Breast epithelium (tissue), 4 donors: ENCODE measurements around the gene OCIAD2. TPM values are rescaled to one million over a fixed set of nuclear protein-coding genes. Genes with fewer than 3 reads are reported as not detected.

Source experiments
- DNase-seq, 2 donors: peaks; one replicate each; pipeline ENCODE4 v3.0.0-alpha.2; 2019; ENCODE audit warnings: low spot score in 2 of 2
- H3K27ac ChIP-seq, 2 donors: fragments of 200-600 bp; sonication (generic) in 1 of 2; one replicate each; pipeline ENCODE4 v1.5.1; 2016 to 2019; ENCODE audit warnings: mild to moderate bottlenecking in 1 of 2
- H3K27me3 ChIP-seq, 2 donors: fragments of 200-600 bp; sonication (generic) in 1 of 2; one replicate each; pipeline versions ENCODE4 v1.5.1 to v1.6.0; 2017 to 2019; ENCODE audit warnings: control low read depth in 1 of 2, mild to moderate bottlenecking in 1 of 2
- H3K36me3 ChIP-seq: fragments of 200-600 bp; one replicate; pipeline ENCODE4 v1.5.1; 2019
- H3K4me1 ChIP-seq, 2 donors: fragments of 200-600 bp; sonication (generic); one replicate each; pipeline ENCODE4 v1.5.1; 2016 to 2019; ENCODE audit warnings: control low read depth in 1 of 2
- H3K4me3 ChIP-seq, 3 donors: fragments of 200-600 bp; sonication (generic); 1 replicate in 2 of 3; 2 replicates in 1 of 3; pipeline ENCODE4 v1.5.1; 2016 to 2019; ENCODE audit warnings: mild to moderate bottlenecking in 3 of 3, moderate library complexity in 2 of 3
- H3K9me3 ChIP-seq, 2 donors: fragments of 200-600 bp; sonication (generic) in 1 of 2; one replicate each; pipeline ENCODE4 v1.5.1; 2016 to 2019; ENCODE audit warnings: control low read depth in 1 of 2
- POLR2A ChIP-seq: fragments of 450-650 bp; IDR thresholded peaks from one replicate; pipeline ENCODE4 v1.6.1; 2016; ENCODE audit warnings: antibody characterized with exemption, mild to moderate bottlenecking, moderate library complexity
- POLR2AphosphoS5 ChIP-seq, 3 donors: sonication (generic); formaldehyde crosslinking; IDR thresholded peaks; one replicate each; pipeline ENCODE4 v1.6.1; 2017; ENCODE audit warnings: antibody characterized with exemption in 3 of 3
- intact Hi-C: fragments of 100-400 bp; cut with DNase I; formaldehyde crosslinking; loops from one replicate; pipeline ENCODE4 v1.15.1; 2023; ENCODE audit warnings: low total_unique reads
- total RNA-seq, 3 donors: library from RNA; depleted of rRNA; stranded (reverse); fragments of >200 nt; gene quantifications; one replicate each; pipeline ENCODE4 v1.1.0, GENCODE V29; 2016
- TF ChIP-seq, protein P1 (sequence below), 3 donors: fragments of 450-650 bp; IDR thresholded peaks; one replicate each; pipeline ENCODE4 v1.5.1; 2016 to 2017; ENCODE audit warnings: antibody characterized with exemption in 3 of 3, mild to moderate bottlenecking in 3 of 3, moderate library complexity in 3 of 3

Gene OCIAD2
- total RNA-seq, 3 donors from 2014 or later: 9.2 to 22.0 (median 9.9) TPM

GRCh38 chr4:48841045-48841827, 65.3 kb downstream of the OCIAD2 start:
- no peak for DNase-seq
- H3K27me3 ChIP-seq: no peaks in the 10 kb centered on the region
- no peaks in the 10 kb centered on the region for H3K4me1 ChIP-seq
- TF ChIP-seq POLR2A: no peak
- TF ChIP-seq POLR2AphosphoS5 (IDR thresholded peaks at IDR 0.05): no peak
- TF ChIP-seq, protein P1, sequence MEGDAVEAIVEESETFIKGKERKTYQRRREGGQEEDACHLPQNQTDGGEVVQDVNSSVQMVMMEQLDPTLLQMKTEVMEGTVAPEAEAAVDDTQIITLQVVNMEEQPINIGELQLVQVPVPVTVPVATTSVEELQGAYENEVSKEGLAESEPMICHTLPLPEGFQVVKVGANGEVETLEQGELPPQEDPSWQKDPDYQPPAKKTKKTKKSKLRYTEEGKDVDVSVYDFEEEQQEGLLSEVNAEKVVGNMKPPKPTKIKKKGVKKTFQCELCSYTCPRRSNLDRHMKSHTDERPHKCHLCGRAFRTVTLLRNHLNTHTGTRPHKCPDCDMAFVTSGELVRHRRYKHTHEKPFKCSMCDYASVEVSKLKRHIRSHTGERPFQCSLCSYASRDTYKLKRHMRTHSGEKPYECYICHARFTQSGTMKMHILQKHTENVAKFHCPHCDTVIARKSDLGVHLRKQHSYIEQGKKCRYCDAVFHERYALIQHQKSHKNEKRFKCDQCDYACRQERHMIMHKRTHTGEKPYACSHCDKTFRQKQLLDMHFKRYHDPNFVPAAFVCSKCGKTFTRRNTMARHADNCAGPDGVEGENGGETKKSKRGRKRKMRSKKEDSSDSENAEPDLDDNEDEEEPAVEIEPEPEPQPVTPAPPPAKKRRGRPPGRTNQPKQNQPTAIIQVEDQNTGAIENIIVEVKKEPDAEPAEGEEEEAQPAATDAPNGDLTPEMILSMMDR (IDR thresholded peaks at IDR 0.05): no peak
- no peak overlapping the region for H3K4me3 ChIP-seq
- intact Hi-C loops: no loop called here
- no peak overlapping the region for H3K27ac ChIP-seq
- H3K36me3 ChIP-seq: no peaks in the 10 kb centered on the region
- no peaks in the 10 kb centered on the region for H3K9me3 ChIP-seq

- no peaks in the 10 kb centered on the region for H3K9me3 ChIP-seq
- H3K4me3 ChIP-seq: no peak overlapping the region
- no peak for DNase-seq
- H3K27ac ChIP-seq: no peak overlapping the region
- no peak for TF ChIP-seq POLR2AphosphoS5 (IDR thresholded peaks at IDR 0.05)
- TF ChIP-seq POLR2A: no peak
- TF ChIP-seq, protein P1 (IDR thresholded peaks at IDR 0.05): no peak
- no peaks in the 10 kb centered on the region for H3K36me3 ChIP-seq
- H3K4me1 ChIP-seq: peaks cover 0 to 14% of the 10 kb centered on the region in 2 donors
- intact Hi-C loops: no loop called here
- no peaks in the 10 kb centered on the region for H3K27me3 ChIP-seq
These were observed 69.9 kb downstream of the OCIAD2 start for GRCh38 chr4:48836658-48837057.

Other genes starting within 250 kb of the OCIAD2 start
- gene FRYL, start 126.5 kb downstream of the OCIAD2 start, total RNA-seq: 100 to 1,000 TPM in 1 of 3 donors, 10 to 100 TPM in 2; 70.9 to 112 (median 86.2) TPM
- 100 to 1,000 TPM in 2 of 3 donors, 10 to 100 TPM in 1; 85.2 to 128 (median 101) TPM for gene OCIAD1, start 75.7 kb downstream of the OCIAD2 start, total RNA-seq
- gene CWH43, start 79.5 kb upstream of the OCIAD2 start, total RNA-seq: under 1 TPM in 1 of 3 donors, not detected in 2; 0.66 TPM